H1 (cell line): ENCODE results near the gene NHERF2. TPM values are rescaled to one million over a fixed set of nuclear protein-coding genes. Genes with fewer than 3 reads are reported as not detected.

ENCODE experiments used
- CTCF ChIA-PET: fragments of 300-600 bp; sonication (Branson Sonifier 250); formaldehyde crosslinking; loops from one replicate; lab custom pipeline; 2021; ENCODE audit not compliant: partially characterized antibody; lab: Charles Lee
- POLR2A ChIA-PET: fragments of 300-600 bp; sonication (Branson Sonifier 250); formaldehyde crosslinking; loops from one replicate; lab custom pipeline; 2021; ENCODE audit warnings: inconsistent platforms; ENCODE audit not compliant: partially characterized antibody; lab: Charles Lee
- DNase-seq, 2 experiments: peaks; one replicate each; pipeline versions ENCODE4 v3.0.0 to v3.0.0-alpha.2; 2010 to 2022; ENCODE audit warnings: low spot score in 2 of 2, low read depth in 1 of 2, mixed read lengths in 1 of 2
- FAIRE-seq: peaks from 2 replicates; lab custom pipeline; 2011; peaks lifted over from hg19 to GRCh38; lab: Jason Lieb, UNC
- H2AFZ ChIP-seq: 2 replicates; pipeline ENCODE4 v1.8.1; 2012; ENCODE audit warnings: low read length, inconsistent platforms
- H2AK5ac ChIP-seq: 2 replicates; pipeline ENCODE4 v1.6.1; 2013; ENCODE audit warnings: low read depth, low read length
- H2BK120ac ChIP-seq: replicated peaks from 2 replicates; pipeline ENCODE3; 2013; ENCODE audit warnings: low read depth, low read length, inconsistent platforms
- H2BK12ac ChIP-seq: 2 replicates; pipeline ENCODE4 v1.6.1; 2013; ENCODE audit warnings: low read depth, low read length
- H2BK15ac ChIP-seq: 2 replicates; pipeline ENCODE4 v1.6.1; 2013; ENCODE audit warnings: low read length
- H2BK20ac ChIP-seq: 2 replicates; pipeline ENCODE4 v1.6.1; 2013; ENCODE audit warnings: low read length
- H2BK5ac ChIP-seq: 2 replicates; pipeline ENCODE4 v1.6.1; 2013; ENCODE audit warnings: low read depth, low read length
- H3K14ac ChIP-seq: 2 replicates; pipeline ENCODE4 v1.6.1; 2013; ENCODE audit warnings: inconsistent platforms; ENCODE audit not compliant: insufficient read length
- H3K18ac ChIP-seq: 2 replicates; pipeline ENCODE4 v1.6.1; 2013; ENCODE audit warnings: low read length; ENCODE audit errors: extremely low read depth
- H3K23ac ChIP-seq: 2 replicates; pipeline ENCODE4 v1.6.1; 2013; ENCODE audit warnings: inconsistent platforms; ENCODE audit not compliant: insufficient read length
- H3K23me2 ChIP-seq: 2 replicates; pipeline ENCODE4 v1.6.1; 2013; ENCODE audit warnings: low read depth, low read length
- H3K27ac ChIP-seq: 2 replicates; pipeline ENCODE4 v1.6.1; 2011; ENCODE audit warnings: low read depth, low read length, inconsistent platforms
- H3K27me3 ChIP-seq, 4 experiments: replicated peaks in 1 of 4; 1 replicate in 1 of 4; 2 replicates in 3 of 4; pipeline versions ENCODE4 v1.6.1 to v1.8.1; 2011 to 2013; ENCODE audit warnings: low read length in 3 of 4, mild to moderate bottlenecking in 3 of 4, inconsistent platforms in 2 of 4, mixed read lengths in 2 of 4, moderate library complexity in 1 of 4; ENCODE audit not compliant: control insufficient read depth in 3 of 4, insufficient read depth in 3 of 4; ENCODE audit errors: extremely low read depth in 1 of 4
- H3K36me3 ChIP-seq, 4 experiments: 2 replicates each; pipeline versions ENCODE4 v1.6.1 to v1.8.1; 2011 to 2013; ENCODE audit warnings: mild to moderate bottlenecking in 4 of 4, low read length in 3 of 4, moderate library complexity in 2 of 4, control low read depth in 1 of 4, inconsistent platforms in 1 of 4; ENCODE audit not compliant: insufficient read depth in 4 of 4, control insufficient read depth in 2 of 4
- H3K4ac ChIP-seq: replicated peaks from 2 replicates; pipeline ENCODE3; 2013; ENCODE audit warnings: low read length, low read depth, mixed read lengths, inconsistent platforms; ENCODE audit not compliant: insufficient read length
- H3K4me1 ChIP-seq, 4 experiments: replicated peaks in 1 of 4; 1 replicate in 1 of 4; 2 replicates in 3 of 4; pipeline versions ENCODE4 v1.6.1 to v1.8.1; 2011 to 2013; ENCODE audit warnings: low read length in 3 of 4, inconsistent platforms in 2 of 4, mixed read lengths in 1 of 4; ENCODE audit not compliant: insufficient read depth in 4 of 4, control insufficient read depth in 3 of 4
- H3K4me2 ChIP-seq, 2 experiments: 2 replicates each; pipeline versions ENCODE4 v1.6.1 to v1.8.1; 2011 to 2013; ENCODE audit warnings: low read depth in 2 of 2, low read length in 2 of 2, control low read depth in 1 of 2, inconsistent platforms in 1 of 2, mild to moderate bottlenecking in 1 of 2; ENCODE audit not compliant: insufficient read depth in 1 of 2
- H3K4me3 ChIP-seq, 4 experiments: fragments of 200-600, 300-600 bp in 1 of 4; sonication (generic), shearing (Covaris generic), sonication (Bioruptor Twin) in 1 of 4; 2 replicates each; pipeline versions ENCODE4 v1.5.1 to v1.8.1; 2011 to 2016; ENCODE audit warnings: low read length in 4 of 4, low read depth in 3 of 4, control low read depth in 2 of 4, inconsistent platforms in 2 of 4, mild to moderate bottlenecking in 2 of 4, mixed read lengths in 1 of 4, moderate library complexity in 1 of 4; ENCODE audit not compliant: insufficient read depth in 2 of 4; ENCODE audit errors: extremely low read depth in 1 of 4
- H3K56ac ChIP-seq: replicated peaks from 2 replicates; pipeline ENCODE3; 2013; ENCODE audit warnings: low read depth, mild to moderate bottlenecking, mixed read lengths, low read length, inconsistent platforms; ENCODE audit not compliant: insufficient read length
- H3K79me1 ChIP-seq: 2 replicates; pipeline ENCODE4 v1.6.1; 2013; ENCODE audit warnings: low read depth, low read length, control low read depth
- H3K79me2 ChIP-seq, 2 experiments: 2 replicates each; pipeline versions ENCODE4 v1.6.1 to v1.8.1; 2012 to 2013; ENCODE audit warnings: low read length in 2 of 2, mild to moderate bottlenecking in 2 of 2, inconsistent platforms in 1 of 2; ENCODE audit not compliant: insufficient read depth in 2 of 2, control insufficient read depth in 1 of 2
- H3K9ac ChIP-seq, 4 experiments: replicated peaks in 1 of 4; 1 replicate in 1 of 4; 2 replicates in 3 of 4; pipeline versions ENCODE4 v1.6.1 to v1.8.1; 2011 to 2013; ENCODE audit warnings: low read depth in 3 of 4, low read length in 3 of 4, control low read depth in 2 of 4, mild to moderate bottlenecking in 2 of 4, moderate library complexity in 2 of 4, inconsistent platforms in 1 of 4; ENCODE audit errors: extremely low read depth in 1 of 4
- H3K9me3 ChIP-seq, 2 experiments: 2 replicates each; pipeline versions ENCODE4 v1.6.1 to v1.8.1; 2012 to 2013; ENCODE audit warnings: mild to moderate bottlenecking in 2 of 2, moderate library complexity in 2 of 2, control low read depth in 1 of 2, inconsistent platforms in 1 of 2, low read depth in 1 of 2, low read length in 1 of 2, mixed read lengths in 1 of 2; ENCODE audit not compliant: insufficient read depth in 2 of 2
- H4K20me1 ChIP-seq, 2 experiments: replicated peaks in 1 of 2; 2 replicates each; pipeline versions ENCODE3 to v1.8.1; 2011 to 2013; ENCODE audit warnings: inconsistent platforms in 2 of 2, low read length in 2 of 2, mild to moderate bottlenecking in 1 of 2; ENCODE audit not compliant: insufficient read depth in 2 of 2, control insufficient read depth in 1 of 2
- H4K5ac ChIP-seq: 2 replicates; pipeline ENCODE4 v1.6.1; 2013; ENCODE audit warnings: low read length, low read depth, mixed read lengths, inconsistent platforms; ENCODE audit not compliant: insufficient read length
- H4K8ac ChIP-seq: 2 replicates; pipeline ENCODE4 v1.8.0; 2013; ENCODE audit warnings: mild to moderate bottlenecking, moderate library complexity, low read length, inconsistent platforms; ENCODE audit not compliant: insufficient read depth; ENCODE audit errors: extremely low read depth
- H4K91ac ChIP-seq: replicated peaks from 2 replicates; pipeline ENCODE3; 2013; ENCODE audit warnings: low read length, mixed read lengths, inconsistent platforms; ENCODE audit not compliant: insufficient read length
- CBX5 ChIP-seq: fragments of 300-800, 300-1000 bp; sonication (generic); IDR thresholded peaks from 2 replicates; pipeline ENCODE4 v1.7.1; 2016; ENCODE audit warnings: antibody characterized with exemption, low read length, low read depth
- CTCF ChIP-seq, 3 experiments: IDR thresholded peaks; 1 replicate in 2 of 3; 2 replicates in 1 of 3; pipeline versions ENCODE4 v1.5.1 to v1.6.1; 2011; ENCODE audit warnings: low read length in 3 of 3, mild to moderate bottlenecking in 3 of 3, inconsistent platforms in 2 of 3, low read depth in 1 of 3, moderate library complexity in 1 of 3; ENCODE audit not compliant: insufficient read depth in 1 of 3; ENCODE audit errors: control extremely low read depth in 1 of 3
- EGR1 ChIP-seq: IDR thresholded peaks from 2 replicates; pipeline ENCODE4 v1.6.1; 2011; ENCODE audit warnings: low read depth, low read length, borderline replicate concordance
- JUN ChIP-seq: IDR thresholded peaks from 2 replicates; pipeline ENCODE4 v1.6.1; 2011; ENCODE audit warnings: low read depth, mild to moderate bottlenecking, improper control_type of control experiment, low read length
- PHF8 ChIP-seq: fragments of 200-600 bp; sonication (generic); conservative IDR thresholded peaks from 2 replicates; pipeline ENCODE4 v1.7.1; 2012; ENCODE audit warnings: low read depth, mild to moderate bottlenecking, inconsistent platforms, low read length, moderate library complexity
- SP2 ChIP-seq: IDR thresholded peaks from 2 replicates; pipeline ENCODE4 v1.6.1; 2012; ENCODE audit warnings: mild to moderate bottlenecking, low read length, inconsistent platforms
- YY1 ChIP-seq: IDR thresholded peaks from 2 replicates; pipeline ENCODE4 v1.6.1; 2011; ENCODE audit warnings: low read depth, mild to moderate bottlenecking, low read length
- WGBS, 2 experiments: shearing (Covaris generic) in 1 of 2; methylation state at CpG; one replicate each; pipeline versions ENCODE4 v1.1.6 to v1.1.7; 2013 to 2015; ENCODE audit warnings: low lambda C conversion rate in 2 of 2, mixed read lengths in 2 of 2, inconsistent platforms in 1 of 2, low coverage in 1 of 2, missing lambda C conversion rate in 1 of 2; ENCODE audit not compliant: insufficient replicate concordance in 2 of 2, insufficient coverage in 1 of 2, insufficient read length in 1 of 2; ENCODE audit errors: extremely low coverage in 1 of 2, missing lambda C conversion rate in 1 of 2; 5-methylcytosine and 5-hydroxymethylcytosine counted together
- polyA plus RNA-seq, 7 experiments: library from polyadenylated mRNA; depleted of rRNA in 3 of 7; stranded (reverse) in 5 of 7; unstranded in 2 of 7; fragments of >200 nt in 5 of 7; fragments of 200-250 nt in 2 of 7; gene quantifications; 1 replicate in 5 of 7; 2 replicates in 1 of 7; 4 replicates in 1 of 7; pipeline versions ENCODE4 v1.2.1 to v1.2.3, GENCODE V29; 2011 to 2013; ENCODE audit warnings: missing spikeins in 2 of 7, mixed read lengths in 2 of 7
- total RNA-seq: library from RNA; stranded (reverse); fragmentation: NEBNext Ultra II Directional; extraction: Animal tissue kit (Norgen Biotek cat#: 25700); gene quantifications from 2 replicates; pipeline ENCODE4 v1.2.1, GENCODE V29; 2021
- TF ChIP-seq, protein P1 (sequence below): IDR thresholded peaks from 2 replicates; pipeline ENCODE4 v1.6.1; 2012; ENCODE audit warnings: inconsistent platforms

The NHERF2 gene
- total and polyA plus RNA-seq, 2 of the 8 experiments (the other 6 are each of a cell fraction or from before 2014, with no cell fraction given), result 13.9 to 19.3 TPM

GRCh38 chr16:2047330-2048115 is 20.8 kb downstream of the NHERF2 start, which contains the start of the genes NTHL1 and TSC2:
TSS of gene NTHL1 (minus strand) at chr16:2047834. CDS start at chr16:2047823, 11 bp downstream.
TSS of gene TSC2 (plus strand) at chr16:2047985. CDS start at chr16:2048616, 631 bp downstream.
- ChIA-PET CTCF (interaction anchor here (0.5 to 5.3 kb wide), 19 partner anchors 8 to 813 kb away, joined by 3 to 32 read pairs (median 4); partner anchors contain the start of gene NHERF2), POLR2A (interaction anchor here (0.6 to 4.2 kb wide), 18 partner anchors 8 to 204 kb away, joined by 3 to 38 read pairs (median 5); partner anchors contain the start of genes ECI1, GFER, NPW and RPS2)
- Histone ChIP-seq H3K79me1 (peaks cover 9% of the 10 kb centered on the region; the same call in 1 of the 2 replicates), H2AFZ (no peak within 1 kb of the TSS), H2BK20ac (no peak within 1 kb of the TSS), H2BK12ac (no peak within 1 kb of the TSS), H3K27me3 (no peaks in the 10 kb centered on the region; a peak in 1 of 7 replicates), H3K23ac (no peak within 1 kb of the TSS), H3K27ac (no peak within 1 kb of the TSS), H3K9me3 (no peaks in the 10 kb centered on the region), H3K18ac (no peak within 1 kb of the TSS), H4K91ac (peak within 1 kb of the TSS; percentile 55), H2AK5ac (no peak within 1 kb of the TSS), H3K79me2 (peaks cover 0 to 11% of the 10 kb centered on the region in 2 experiments; a peak in 1 of 4 replicates), H2BK120ac (no peak within 1 kb of the TSS), H4K5ac (no peak within 1 kb of the TSS), H3K4ac (no peak within 1 kb of the TSS), H3K4me3 (peak within 1 kb of the TSS; percentile 42 to 89 (median 86)), H3K36me3 (peaks cover 0 to 3% (median 1%) of the 10 kb centered on the region in 4 experiments; a peak in 3 of 8 replicates), H2BK5ac (no peak within 1 kb of the TSS; the same call in 1 of the 2 replicates), H3K4me2 (peak within 1 kb of the TSS; percentile 89 to 91), H4K20me1 (peaks cover 0 to 7% of the 10 kb centered on the region in 2 experiments), H3K9ac (peak within 1 kb of the TSS; percentile 20 to 73 (median 48); a peak in 5 of 7 replicates), H3K4me1 (peaks cover 0 to 3% (median 1%) of the 10 kb centered on the region in 4 experiments; a peak in 3 of 7 replicates), H2BK15ac (no peak within 1 kb of the TSS), H3K14ac (no peak within 1 kb of the TSS), H3K56ac (peak within 1 kb of the TSS; percentile 32), H3K23me2 (peaks cover 10% of the 10 kb centered on the region), H4K8ac (peak within 1 kb of the TSS; percentile 89; the same call in 1 of the 2 replicates)
- WGBS, 2 experiments, result 3% methylated on average over 74 of the region's 81 CpGs; no CpG with 5 or more reads in 1 of the 2 experiments
- FAIRE-seq (no peak), DNase-seq (peak; percentile 90 to 97)
- TF ChIP-seq EGR1 (peak; percentile 53; the same call in 1 of the 2 replicates), CTCF (IDR thresholded peaks at IDR 0.05; ENCODE audit: control extremely low read depth in 1 of 3, insufficient read depth in 1 of 3, low read depth in 1 of 3, low read length in 3 of 3) (peak in 1 of 3 experiments; percentile 15; a peak in 1 of 4 replicates), JUN (no peak), CBX5 (no peak), SP2 (no peak), YY1 (peak; percentile 93), PHF8 (peak; percentile 77; the same call in 1 of the 2 replicates)
- TF ChIP-seq, protein P1, sequence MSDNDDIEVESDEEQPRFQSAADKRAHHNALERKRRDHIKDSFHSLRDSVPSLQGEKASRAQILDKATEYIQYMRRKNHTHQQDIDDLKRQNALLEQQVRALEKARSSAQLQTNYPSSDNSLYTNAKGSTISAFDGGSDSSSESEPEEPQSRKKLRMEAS, result peak; percentile 59; the same call in 1 of the 2 replicates
